GM23338 (cell line): Measurements from ENCODE around the gene ALKAL2. TPM values are rescaled to one million over a fixed set of nuclear protein-coding genes. Genes with fewer than 3 reads are reported as not detected.
A peak's percentile ranks its signal among the peaks of the same experiment; 100 is the strongest.

ENCODE experiments used
- ATAC-seq: fragments of 200-7000 bp; cut with Tn5 transposase; 3 replicates; pipeline ENCODE4 v1.9.1; 2020
- DNase-seq: peaks from one replicate; pipeline ENCODE4 v3.0.0-alpha.2; 2015; ENCODE audit warnings: low spot score
- H2AFZ ChIP-seq: fragments of 200-600 bp; sonication (generic); 2 replicates; pipeline ENCODE4 v1.8.0; 2016; ENCODE audit warnings: antibody characterized with exemption, mild to moderate bottlenecking, moderate library complexity
- H3F3A ChIP-seq: fragments of 200-600 bp; sonication (generic); replicated peaks from 2 replicates; pipeline ENCODE4 v1.8.0; 2017; ENCODE audit warnings: antibody characterized with exemption, mixed run types, low read depth
- H3K27ac ChIP-seq: fragments of 200-600 bp; sonication (generic); 2 replicates; pipeline ENCODE4 v1.6.1; 2016; ENCODE audit warnings: low read depth
- H3K27me3 ChIP-seq: fragments of 200-600 bp; sonication (generic); 2 replicates; pipeline ENCODE4 v1.8.0; 2016; ENCODE audit warnings: mild to moderate bottlenecking, mixed run types, moderate library complexity; ENCODE audit not compliant: insufficient read depth
- H3K36me3 ChIP-seq: fragments of 200-600 bp; sonication (generic); 2 replicates; pipeline ENCODE4 v1.8.0; 2016; ENCODE audit warnings: mild to moderate bottlenecking; ENCODE audit not compliant: insufficient read depth
- H3K4me1 ChIP-seq: fragments of 200-600 bp; sonication (generic); 2 replicates; pipeline ENCODE4 v1.8.0; 2016; ENCODE audit warnings: mild to moderate bottlenecking, moderate library complexity; ENCODE audit not compliant: insufficient read depth
- H3K4me2 ChIP-seq: fragments of 200-600 bp; sonication (generic); 2 replicates; pipeline ENCODE4 v1.7.1; 2017; ENCODE audit warnings: mixed run types
- H3K4me3 ChIP-seq: fragments of 200-600 bp; sonication (generic); 2 replicates; pipeline ENCODE4 v1.6.1; 2016; ENCODE audit warnings: mixed run types
- H3K79me2 ChIP-seq: fragments of 200-600 bp; sonication (generic); replicated peaks from 2 replicates; pipeline ENCODE4 v1.8.0; 2017; ENCODE audit warnings: mild to moderate bottlenecking; ENCODE audit not compliant: insufficient read depth
- H3K9me2 ChIP-seq: fragments of 200-600 bp; sonication (generic); 2 replicates; pipeline ENCODE4 v1.8.0; 2017; ENCODE audit not compliant: insufficient read depth
- H4K20me1 ChIP-seq: fragments of 200-600 bp; sonication (generic); replicated peaks from 2 replicates; pipeline ENCODE4 v1.8.0; 2017; ENCODE audit warnings: mild to moderate bottlenecking; ENCODE audit not compliant: insufficient read depth
- H3K27ac Mint-ChIP-seq: 2 replicates; pipeline ENCODE4 v1.8.0; 2020; ENCODE audit warnings: inconsistent platforms, mild to moderate bottlenecking, moderate library complexity, mixed read lengths
- H3K27me3 Mint-ChIP-seq: 3 replicates; pipeline ENCODE4 v1.8.0; 2022; ENCODE audit warnings: low read depth, mild to moderate bottlenecking, moderate library complexity, mixed read lengths, inconsistent platforms; ENCODE audit not compliant: insufficient read depth, poor library complexity
- H3K36me3 Mint-ChIP-seq: 3 replicates; pipeline ENCODE4 v1.8.0; 2021; ENCODE audit warnings: low read depth, mild to moderate bottlenecking, inconsistent platforms, moderate library complexity, mixed read lengths
- H3K4me1 Mint-ChIP-seq: 3 replicates; pipeline ENCODE4 v1.8.0; 2020; ENCODE audit warnings: mild to moderate bottlenecking, inconsistent platforms, mixed read lengths
- H3K4me3 Mint-ChIP-seq: 3 replicates; pipeline ENCODE4 v1.8.0; 2021; ENCODE audit warnings: moderate library complexity, mild to moderate bottlenecking, inconsistent platforms, mixed read lengths
- H3K9me3 Mint-ChIP-seq: 3 replicates; pipeline ENCODE4 v1.8.0; 2020; ENCODE audit warnings: moderate library complexity, mild to moderate bottlenecking, inconsistent platforms, mixed read lengths
- CTCF ChIP-seq, 2 experiments: fragments of 200-600 bp in 1 of 2; sonication (generic) in 1 of 2; conservative IDR thresholded peaks; 2 replicates each; pipeline versions ENCODE4 v1.5.1 to v1.6.1; 2016 to 2017; ENCODE audit warnings: antibody characterized with exemption in 2 of 2, low read depth in 2 of 2, mild to moderate bottlenecking in 2 of 2, moderate library complexity in 1 of 2
- JUNB ChIP-seq: IDR thresholded peaks from one replicate; pipeline ENCODE4 v1.6.1; 2016; ENCODE audit warnings: antibody characterized with exemption; ENCODE audit not compliant: unreplicated experiment
- ZNF462 ChIP-seq: fragments of 250-450 bp; sonication (Bioruptor Pico); IDR thresholded peaks from 2 replicates; pipeline ENCODE4 v1.5.0; 2020; ENCODE audit warnings: mild to moderate bottlenecking, moderate library complexity
- polyA plus RNA-seq: library from polyadenylated mRNA; unstranded; fragments of >200 nt; fragmentation: Nextera tagmentation; extraction: Ambion mirVana; gene quantifications from 2 replicates; pipeline ENCODE4 v1.2.1, GENCODE V29; 2016
- total RNA-seq: library from RNA; depleted of rRNA; stranded (reverse); fragments of >200 nt; shearing (Covaris generic); gene quantifications from 2 replicates; pipeline ENCODE4 v1.2.3, GENCODE V29; 2014

ALKAL2 gene
- total and polyA plus RNA-seq, 2 experiments from 2014 or later = 6.4 to 12.1 TPM

DNA sequence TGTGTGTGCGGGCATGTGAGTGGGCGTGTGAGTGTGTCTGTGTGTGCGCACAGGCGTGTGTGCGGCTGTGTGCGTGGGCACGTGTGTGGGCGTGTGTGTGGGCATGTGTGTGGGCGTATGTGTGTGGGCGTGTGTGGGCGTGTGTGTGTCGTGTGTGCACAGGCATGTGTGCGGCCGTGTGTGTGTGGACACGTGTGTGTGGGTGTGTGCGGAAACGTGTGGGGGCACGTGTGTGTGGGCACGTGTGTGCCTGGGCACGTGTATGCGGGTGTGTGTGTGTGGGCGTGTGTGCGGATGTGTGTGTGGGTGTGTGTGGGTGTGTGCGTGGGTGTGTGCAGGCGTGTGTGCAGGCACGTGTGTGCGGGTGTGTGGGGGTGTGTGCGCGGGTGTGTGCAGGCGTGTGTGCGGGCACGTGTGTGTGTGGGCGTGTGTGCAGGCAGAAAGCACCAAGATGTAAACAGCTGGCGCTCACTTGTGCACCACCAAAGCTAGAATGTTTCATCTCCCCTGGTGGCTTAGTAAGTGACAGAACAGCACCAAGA, 31.2 kb upstream of the ALKAL2 start:
- H3K4me1 Mint-ChIP-seq = peaks cover 19% of the 10 kb centered on the region
- no peak overlapping the region for H3K4me2 ChIP-seq
- H4K20me1 ChIP-seq = no peaks in the 10 kb centered on the region
- peaks cover 3% of the 10 kb centered on the region for H3K4me1 ChIP-seq
- H3K27ac ChIP-seq = no peak overlapping the region
- no peaks in the 10 kb centered on the region; the same call in 2 of the 3 replicates for H3K36me3 Mint-ChIP-seq
- no peak for TF ChIP-seq ZNF462
- no peak overlapping the region for H3K4me3 Mint-ChIP-seq
- H3K27ac Mint-ChIP-seq = peak overlapping the region; percentile 87
- no peaks in the 10 kb centered on the region for H3K36me3 ChIP-seq
- no peaks in the 10 kb centered on the region for H3K79me2 ChIP-seq
- no peak for DNase-seq
- H3K9me3 Mint-ChIP-seq = no peaks in the 10 kb centered on the region; the same call in 1 of the 3 replicates
- H2AFZ ChIP-seq = no peak overlapping the region
- H3K4me3 ChIP-seq = no peak overlapping the region
- no peaks in the 10 kb centered on the region for H3K27me3 ChIP-seq
- H3F3A ChIP-seq = no peaks in the 10 kb centered on the region
- H3K27me3 Mint-ChIP-seq = peaks cover 2% of the 10 kb centered on the region
- no peaks in the 10 kb centered on the region for H3K9me2 ChIP-seq
- no peak for ATAC-seq

DNA sequence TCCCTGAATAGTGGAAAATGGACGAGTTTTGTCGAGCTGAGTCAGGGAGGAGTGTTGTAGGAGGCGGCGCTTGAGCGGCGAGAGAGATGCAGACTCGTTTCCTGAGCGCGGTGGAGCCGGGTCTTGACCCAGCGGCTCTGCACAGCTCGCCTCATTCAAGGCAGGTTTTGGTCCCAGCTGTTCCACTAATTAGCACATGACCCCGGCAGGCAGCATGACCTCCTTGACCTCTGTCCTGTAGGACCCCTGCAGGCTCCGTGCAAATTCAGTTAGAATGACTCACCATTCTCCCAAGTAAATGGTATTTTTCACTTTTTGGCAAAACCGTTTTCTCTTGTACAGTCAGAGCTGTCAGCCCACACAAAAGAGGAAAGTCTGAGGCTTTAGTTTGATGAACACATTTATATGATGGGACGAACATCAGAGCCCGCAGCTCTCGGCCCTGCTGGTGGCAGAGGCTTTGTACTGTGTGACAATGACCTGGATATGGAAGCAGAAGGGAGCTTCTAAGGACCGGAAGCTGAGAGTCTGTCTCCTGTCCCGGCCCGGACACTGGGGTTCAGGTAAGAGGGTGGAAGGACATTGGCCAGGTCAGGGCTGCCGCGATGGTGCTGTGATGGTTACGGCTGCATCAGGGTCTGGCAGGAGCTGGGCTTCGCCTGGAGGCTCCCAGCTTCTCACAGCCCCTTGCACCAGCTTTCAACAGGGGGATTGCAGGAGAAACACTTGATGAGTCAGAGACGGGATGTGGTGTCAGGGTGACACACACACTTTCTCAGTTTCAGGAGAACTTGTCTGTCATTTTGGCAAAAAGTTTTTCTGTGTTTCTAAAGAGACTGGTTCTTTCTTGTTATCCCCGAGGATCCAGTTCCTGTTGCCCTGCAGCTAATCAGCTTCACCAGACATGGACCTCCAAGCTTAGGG, 29.9 kb upstream of the ALKAL2 start:
- Histone ChIP-seq H3F3A (no peaks in the 10 kb centered on the region), H3K4me2 (no peak overlapping the region), H3K27ac (no peak overlapping the region), H4K20me1 (no peaks in the 10 kb centered on the region), H3K4me1 (peaks cover 3% of the 10 kb centered on the region), H3K36me3 (no peaks in the 10 kb centered on the region), H3K79me2 (no peaks in the 10 kb centered on the region), H3K27me3 (no peaks in the 10 kb centered on the region), H3K4me3 (no peak overlapping the region), H2AFZ (no peak overlapping the region), H3K9me2 (no peaks in the 10 kb centered on the region)
- peaks cover 2% of the 10 kb centered on the region for H3K27me3 Mint-ChIP-seq
- H3K27ac Mint-ChIP-seq = peak overlapping the region; percentile 75; the same call in 1 of the 2 replicates
- no peak overlapping the region for H3K4me3 Mint-ChIP-seq
- H3K36me3 Mint-ChIP-seq = no peaks in the 10 kb centered on the region; the same call in 2 of the 3 replicates
- H3K4me1 Mint-ChIP-seq = peaks cover 19% of the 10 kb centered on the region
- H3K9me3 Mint-ChIP-seq = no peaks in the 10 kb centered on the region; the same call in 1 of the 3 replicates
- no peak for TF ChIP-seq CTCF (conservative IDR thresholded peaks at IDR 0.05; ENCODE audit: low read depth in 2 of 2)
- no peak for TF ChIP-seq JUNB
- ATAC-seq (peak; percentile 55), DNase-seq (peak; percentile 25)
